GM19328 (cell line): ENCODE results near the gene VSTM1.
A peak's percentile ranks its signal among the peaks of the same experiment; 100 is the strongest.
"Not testable (repeated sequence)": the region's sequence is repeated elsewhere in the genome, so short reads cannot be mapped to it uniquely, and the experiment has no call there.

Source experiments
- ATAC-seq: cut with Tn5 transposase; IDR thresholded peaks from one replicate; pipeline ENCODE4 v1.9.1; 2021; ENCODE audit warnings: mild to moderate bottlenecking, moderate library complexity; ENCODE audit not compliant: unreplicated experiment

The VSTM1 gene, protein sequence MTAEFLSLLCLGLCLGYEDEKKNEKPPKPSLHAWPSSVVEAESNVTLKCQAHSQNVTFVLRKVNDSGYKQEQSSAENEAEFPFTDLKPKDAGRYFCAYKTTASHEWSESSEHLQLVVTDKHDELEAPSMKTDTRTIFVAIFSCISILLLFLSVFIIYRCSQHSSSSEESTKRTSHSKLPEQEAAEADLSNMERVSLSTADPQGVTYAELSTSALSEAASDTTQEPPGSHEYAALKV

DNA sequence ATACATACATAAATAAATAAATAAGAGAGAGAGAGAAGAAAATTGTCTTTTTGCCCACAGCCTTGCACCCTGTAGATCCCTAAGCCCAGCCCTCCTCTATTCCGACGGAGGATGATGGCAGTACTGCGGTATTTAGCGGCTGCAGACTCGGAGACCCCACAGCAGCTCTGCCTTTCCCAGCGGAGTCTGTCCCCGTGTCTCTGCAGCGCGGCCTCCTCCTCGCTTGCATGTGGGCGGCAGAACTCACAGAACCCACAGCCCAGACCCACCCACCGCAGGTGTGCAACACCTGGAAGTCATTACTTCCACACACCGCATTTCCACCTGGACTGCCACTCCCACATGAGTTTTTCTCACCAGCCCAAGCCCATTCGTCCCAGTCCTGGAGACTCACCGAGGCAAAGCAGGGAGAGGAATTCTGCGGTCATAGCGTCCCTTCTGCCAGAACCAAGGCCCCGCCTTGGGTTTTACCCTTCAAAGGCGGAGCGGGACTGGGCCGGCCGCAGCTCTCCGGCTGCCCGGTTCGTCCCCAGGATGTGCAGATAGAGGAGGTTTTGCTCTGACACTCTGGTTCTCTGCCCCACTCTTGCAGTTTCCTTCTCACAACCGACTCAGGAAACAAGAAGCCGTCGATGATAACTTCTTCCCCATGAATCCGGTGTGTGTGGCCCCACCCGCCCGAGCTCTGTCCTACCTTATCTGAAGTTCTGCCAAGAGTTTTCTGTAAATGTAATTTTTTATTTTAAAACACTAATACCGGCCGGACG lies at the start of gene VSTM1:
TSS of gene VSTM1 (minus strand) at position 548 of the 767 bp plus-strand sequence. CDS start at position 428, 120 bp downstream.
- no peak for ATAC-seq

GRCh38 chr19:54109651-54110050 lies 46.0 kb upstream of the VSTM1 start:
- no peak for ATAC-seq

DNA sequence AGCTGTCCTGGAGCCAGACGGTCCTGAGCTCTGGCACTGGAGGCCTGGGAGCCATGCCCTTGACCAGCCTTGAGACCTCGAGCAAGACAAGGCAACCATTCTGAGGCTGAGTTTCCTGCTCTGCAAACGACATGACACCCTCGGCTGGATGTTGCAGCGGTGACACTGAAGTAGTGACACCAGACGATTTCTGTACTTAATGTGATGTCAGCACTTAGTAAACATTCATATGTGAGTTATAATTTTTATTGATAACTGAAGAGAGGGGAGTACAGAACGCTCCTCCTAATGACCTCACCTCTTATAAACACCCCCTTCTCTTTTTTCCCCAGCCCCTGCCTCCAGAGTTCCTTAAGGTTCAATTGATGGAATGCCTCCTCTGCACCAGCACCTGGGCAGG lies 44.8 kb upstream of the VSTM1 start:
- no peak for ATAC-seq

DNA sequence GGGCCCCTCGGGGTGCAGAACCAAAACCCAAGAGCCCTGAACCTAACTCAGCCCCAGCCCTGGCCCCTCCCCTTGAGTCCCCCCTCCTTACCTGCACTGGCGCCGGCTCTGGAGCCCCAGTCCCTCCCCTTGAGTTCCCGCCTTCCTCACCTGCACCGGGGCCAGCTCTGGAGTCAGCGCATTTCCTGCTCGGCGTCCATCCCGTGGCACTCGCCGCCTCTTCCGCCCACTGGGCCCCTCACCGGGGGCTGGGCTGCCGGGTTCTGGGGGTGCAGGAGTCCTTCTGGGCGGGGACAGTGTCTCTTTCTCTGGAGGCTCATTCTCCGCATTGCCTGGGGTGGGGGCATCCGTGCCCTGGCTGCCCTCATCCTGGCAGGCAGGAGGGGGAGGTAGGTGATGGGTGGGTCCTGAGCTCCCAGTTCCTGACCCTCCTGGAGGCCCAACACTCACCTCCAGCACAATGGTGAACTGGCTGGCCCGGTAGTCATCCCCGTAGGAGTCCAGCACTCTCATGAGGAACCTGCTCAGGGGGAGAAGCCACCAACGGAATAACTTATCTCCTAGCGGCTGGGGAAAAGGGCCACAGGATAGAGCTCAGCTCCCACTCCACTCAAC lies 44.3 kb upstream of the VSTM1 start:
- no peak for ATAC-seq

DNA sequence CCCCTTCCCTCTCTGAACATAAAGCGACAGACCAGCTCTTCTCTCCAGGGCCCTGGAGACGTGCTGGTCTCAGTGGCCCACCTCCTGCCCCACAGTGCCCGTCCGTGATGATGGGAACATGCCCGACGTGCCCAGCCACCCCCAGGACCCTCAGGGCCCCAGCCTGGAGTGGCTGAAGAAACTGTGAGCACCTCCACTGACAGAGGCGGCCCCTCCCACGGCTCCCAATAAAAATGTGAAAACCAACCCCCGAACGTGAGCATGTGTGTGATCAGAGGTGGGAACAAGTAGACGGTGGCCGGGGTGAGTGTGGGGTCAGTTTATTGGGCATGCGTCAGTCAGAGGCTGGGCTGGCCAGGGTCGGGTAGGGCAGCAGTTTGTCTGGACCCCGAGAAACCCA lies 43.0 kb upstream of the VSTM1 start:
- no peak for ATAC-seq

GRCh38 chr19:54105796-54106195 lies 42.1 kb upstream of the VSTM1 start:
- ATAC-seq = no peak

DNA sequence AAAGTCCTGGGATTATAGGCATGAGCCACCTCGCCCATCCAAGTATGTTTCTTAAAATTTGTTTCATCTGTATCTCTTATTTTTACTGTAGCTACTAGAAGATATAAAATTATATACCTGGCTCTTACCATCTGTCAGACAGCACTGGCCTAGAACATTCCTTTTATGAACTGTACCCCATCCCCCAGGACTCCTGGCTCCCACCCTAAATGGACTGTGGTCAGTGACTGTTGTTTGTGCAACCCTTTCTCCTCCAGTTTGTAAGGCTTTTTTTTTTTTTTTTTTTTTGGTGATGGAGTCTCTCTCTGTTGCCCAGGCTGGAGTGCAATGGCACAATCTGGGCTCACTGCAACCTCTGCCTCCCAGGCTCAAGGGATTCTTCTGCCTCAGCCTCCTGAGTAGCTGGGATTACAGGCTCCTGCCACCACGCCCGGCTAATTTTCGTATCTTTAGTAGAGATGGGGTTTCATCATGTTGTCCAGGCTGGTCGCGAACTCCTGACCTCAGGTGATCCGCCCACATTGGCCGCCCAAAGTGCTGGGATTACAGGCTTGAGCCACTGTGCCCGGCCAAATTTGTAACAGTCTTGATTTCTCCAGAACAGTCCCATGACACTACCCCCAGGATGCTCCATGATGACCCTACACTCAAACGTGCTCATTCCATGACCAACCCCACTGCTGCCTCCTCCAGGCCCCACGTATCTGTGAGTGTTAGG lies 41.5 kb upstream of the VSTM1 start:
- no peak for ATAC-seq

DNA sequence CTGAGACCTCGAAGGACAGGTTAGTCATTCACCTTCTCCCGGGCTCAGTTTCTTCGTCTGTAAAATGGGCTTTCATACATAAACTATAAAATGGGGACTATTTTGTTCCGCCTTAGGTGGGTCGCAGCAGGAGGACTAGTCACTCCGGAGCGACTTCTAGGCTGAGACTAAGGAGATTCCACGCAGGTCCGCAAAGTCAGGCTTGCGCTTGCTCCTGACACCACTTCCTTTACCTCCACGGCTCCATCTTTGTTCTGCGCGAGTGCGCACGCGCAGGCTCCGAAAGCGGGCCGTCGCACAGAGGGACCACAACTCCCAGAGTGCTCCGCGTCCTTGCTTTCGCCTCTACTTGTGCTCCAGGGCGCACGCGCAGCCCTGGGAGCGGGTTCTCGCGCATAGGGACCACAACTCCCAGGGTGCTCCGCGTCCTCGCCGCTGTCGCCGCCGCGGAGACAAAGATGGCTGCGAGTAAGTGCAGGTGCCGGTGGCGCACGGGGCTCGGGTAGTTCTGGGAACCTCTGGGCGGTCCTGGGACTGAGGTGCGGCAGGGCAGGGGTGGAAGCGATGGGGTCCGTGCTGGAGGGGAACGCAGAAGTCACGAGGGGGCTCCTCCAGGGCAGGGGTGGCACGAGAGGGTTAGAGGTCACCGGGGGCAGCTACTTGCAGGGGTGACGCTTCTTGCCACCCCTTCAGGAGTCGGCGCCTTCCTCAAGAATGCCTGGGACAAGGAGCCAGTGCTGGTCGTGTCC lies 38.9 kb upstream of the VSTM1 start, which contains the start of gene NDUFA3:
TSS of gene NDUFA3 (plus strand) at position 435 of the 749 bp plus-strand sequence. CDS start at position 459, 24 bp downstream.
- ATAC-seq = peak; percentile 97

- no peak for ATAC-seq
Measured at GRCh38 chr19:54100561-54100960, 36.9 kb upstream of the VSTM1 start, which contains the start of gene OSCAR. Gene OSCAR (minus strand): TSS chr19:54100803. CDS start chr19:54100792, 11 bp downstream.

- ATAC-seq = not testable (repeated sequence)
Measured at GRCh38 chr19:54099903-54100255, 36.2 kb upstream of the VSTM1 start.

- ATAC-seq = no peak
Measured at GRCh38 chr19:54099190-54099902, 35.6 kb upstream of the VSTM1 start.

DNA sequence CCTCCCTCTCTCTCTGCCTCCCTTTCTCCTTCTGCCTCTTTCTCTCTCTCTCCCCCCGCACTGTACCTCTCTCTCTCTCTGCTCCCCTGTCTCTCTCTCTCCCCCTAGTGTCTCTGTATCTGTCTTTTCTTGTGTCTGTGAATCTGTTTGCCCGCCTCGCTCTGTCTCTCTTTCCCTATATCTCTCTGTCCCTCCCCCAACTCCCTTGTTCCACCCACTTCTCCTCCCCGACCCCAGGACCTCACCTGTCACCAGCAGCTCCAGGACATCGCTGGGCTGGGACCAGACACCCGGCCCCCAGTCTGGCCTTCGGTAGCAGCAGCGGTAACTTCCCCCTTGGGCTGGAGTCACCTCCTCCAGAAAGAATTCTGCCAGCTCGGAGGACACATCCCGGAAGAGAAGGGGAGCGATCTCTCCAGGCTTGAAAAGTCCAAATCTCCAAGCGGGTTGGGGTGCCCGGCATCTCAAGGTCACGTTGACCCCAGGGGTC lies 33.0 kb upstream of the VSTM1 start:
- no peak for ATAC-seq

DNA sequence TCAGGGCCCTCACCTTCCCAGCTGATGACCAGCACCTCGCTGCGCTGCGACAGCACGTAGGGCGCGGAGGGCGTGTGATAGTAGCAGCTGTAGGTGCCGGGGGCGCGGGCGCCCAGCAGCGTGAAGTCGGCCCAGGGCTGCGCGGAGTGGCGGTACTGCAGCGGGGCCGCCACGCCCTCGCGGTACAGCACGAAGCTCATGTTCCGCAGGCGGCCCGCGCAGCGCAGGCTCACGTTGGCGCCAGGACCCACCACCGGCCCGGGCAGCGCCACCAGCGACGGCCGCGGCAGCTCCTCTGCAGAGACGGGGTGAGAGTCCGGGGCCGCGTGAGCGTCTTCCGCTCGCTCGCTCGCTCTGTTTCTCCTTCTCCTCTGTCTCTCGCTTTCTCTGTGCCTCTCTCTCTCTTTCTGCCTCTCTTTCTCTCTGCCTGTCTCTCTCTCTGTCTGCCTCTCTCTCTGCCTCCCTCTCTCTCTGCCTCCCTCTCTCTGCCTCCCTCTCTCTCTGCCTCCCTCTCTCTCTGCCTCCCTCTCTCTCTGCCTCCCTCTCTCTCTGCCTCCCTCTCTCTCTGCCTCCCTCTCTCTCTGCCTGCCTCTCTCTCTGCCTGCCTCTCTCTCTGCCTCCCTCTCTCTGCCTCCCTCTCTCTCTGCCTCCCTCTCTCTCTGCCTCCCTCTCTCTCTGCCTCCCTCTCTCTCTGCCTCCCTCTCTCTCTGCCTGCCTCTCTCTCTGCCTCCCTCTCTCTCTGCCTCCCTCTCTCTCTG lies 32.3 kb upstream of the VSTM1 start:
- not testable (repeated sequence) for ATAC-seq

DNA sequence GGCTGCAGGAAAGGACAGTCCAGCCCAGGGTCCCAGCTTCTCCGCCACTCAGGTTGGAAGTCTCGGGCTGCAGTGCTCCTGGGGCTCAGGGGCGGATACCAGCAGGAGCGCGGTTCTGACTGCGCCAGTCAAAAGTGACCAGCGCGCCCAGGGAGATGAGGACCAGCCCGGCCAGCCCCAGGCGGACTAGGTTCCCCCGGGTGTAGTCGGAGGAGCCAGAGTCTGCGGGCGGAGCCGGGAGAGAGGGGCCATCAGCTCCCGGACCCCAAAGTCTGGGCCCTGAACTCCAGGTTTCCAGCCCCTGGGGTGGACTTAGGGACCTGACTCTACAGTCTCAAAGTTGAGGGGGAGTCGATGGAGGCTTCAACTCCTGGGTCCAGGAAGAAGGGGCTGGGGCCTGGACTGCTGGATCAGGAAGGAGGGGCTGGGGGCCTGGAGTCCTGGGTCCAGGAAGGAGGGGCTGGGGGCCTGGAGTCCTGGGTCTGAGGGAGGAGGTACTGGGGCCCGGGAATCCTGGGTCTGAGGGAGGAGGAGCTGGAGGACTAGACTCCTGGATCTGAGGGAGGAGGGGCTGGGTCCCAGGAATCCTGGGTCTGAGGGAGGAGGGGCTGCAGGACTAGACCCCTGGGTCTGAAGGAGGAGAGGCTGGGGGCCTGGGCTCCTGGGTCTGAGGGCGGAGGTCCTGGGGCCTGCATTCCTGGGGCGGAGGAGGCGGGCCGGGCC lies 31.6 kb upstream of the VSTM1 start:
- no peak for ATAC-seq

DNA sequence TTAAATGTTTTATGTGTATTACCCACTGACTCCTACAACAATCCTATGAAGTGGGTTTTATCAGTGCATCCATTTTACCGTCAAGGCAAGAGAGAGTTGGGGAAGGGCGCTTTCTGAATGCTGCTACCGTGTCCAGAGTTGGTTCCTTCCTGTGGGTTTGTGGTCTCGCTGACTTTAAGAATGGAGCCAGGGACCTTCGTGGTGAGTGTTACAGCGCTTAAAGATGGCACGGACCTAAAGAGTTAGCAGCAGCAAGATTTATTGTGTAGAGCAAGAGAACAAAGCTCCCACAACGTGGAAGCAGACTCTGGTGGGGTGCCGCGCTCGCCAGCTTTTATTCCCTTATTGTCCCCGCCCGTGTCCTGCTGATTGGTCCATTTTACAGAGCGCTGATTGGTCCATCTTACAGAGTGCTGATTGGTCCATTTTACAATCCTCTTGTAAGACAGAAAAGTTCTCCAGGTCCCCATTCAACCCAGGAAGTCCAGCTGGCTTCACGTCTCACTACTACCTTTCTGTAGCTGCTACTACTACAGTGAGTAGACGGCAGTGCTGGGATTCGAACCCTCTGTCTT lies 30.8 kb upstream of the VSTM1 start:
- ATAC-seq = no peak

DNA sequence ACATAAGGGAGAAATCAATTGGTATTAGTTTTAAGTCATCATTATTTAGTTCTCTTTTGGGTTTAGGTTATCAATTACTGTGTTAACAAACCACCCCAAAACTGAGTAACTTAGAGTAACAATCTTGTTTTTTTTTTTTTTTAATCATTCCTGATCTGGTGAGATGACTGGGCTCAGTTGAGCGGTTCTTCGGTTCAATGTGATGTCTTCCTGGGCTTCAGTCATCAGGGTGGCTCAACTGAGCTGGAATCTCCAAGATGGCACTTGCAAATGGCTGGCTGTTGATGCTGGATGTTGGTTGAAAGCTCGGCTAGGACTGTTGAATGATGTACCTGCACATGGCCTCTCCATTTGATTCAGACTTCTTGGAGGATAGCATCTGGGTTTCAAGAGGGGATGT lies 20.7 kb upstream of the VSTM1 start:
- no peak for ATAC-seq

DNA sequence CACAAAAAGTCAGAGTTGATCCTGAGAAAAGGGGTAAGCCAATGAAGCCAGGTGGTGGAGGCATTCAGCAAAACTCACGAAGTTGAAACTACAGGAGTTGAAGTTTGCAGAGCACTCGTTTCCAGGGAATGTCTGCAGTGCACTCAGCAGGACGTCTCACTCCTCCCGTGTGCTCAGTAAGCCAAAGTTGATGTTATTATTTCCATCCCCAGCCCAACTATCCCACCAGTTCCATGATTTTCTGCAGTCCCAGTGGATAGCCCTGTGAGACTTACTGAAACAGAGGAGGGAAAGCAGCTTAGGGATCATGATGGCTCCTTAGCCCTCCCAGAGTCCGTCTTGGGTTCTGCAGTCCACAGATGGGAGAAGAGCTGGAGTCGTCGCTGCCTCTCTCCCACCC lies 17.3 kb upstream of the VSTM1 start, which contains the start of gene TARM1:
TSS of gene TARM1 (minus strand) at position 334 of the 400 bp plus-strand sequence. CDS start at position 309, 25 bp downstream.
- ATAC-seq = no peak

DNA sequence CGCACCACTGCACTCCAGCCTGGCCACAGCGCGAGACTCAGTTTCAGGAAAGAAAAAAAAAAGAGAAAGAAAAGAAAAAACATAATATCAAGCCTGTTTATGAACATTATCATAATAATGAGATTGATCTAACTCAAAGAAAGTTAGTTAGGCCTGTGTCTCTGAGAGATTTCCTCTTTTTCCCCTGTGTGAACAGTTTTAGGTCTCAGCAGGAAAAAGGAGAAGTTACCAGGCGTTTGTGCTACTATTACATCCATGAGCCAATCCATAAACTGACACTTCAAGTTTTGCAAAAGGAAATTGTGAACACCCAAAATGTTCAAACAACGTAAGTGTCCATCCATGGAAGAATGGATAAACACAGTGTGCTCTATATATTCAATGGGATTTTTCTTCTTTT lies 13.6 kb upstream of the VSTM1 start:
- ATAC-seq = no peak
